A673 (cell line): ENCODE results near the gene ETV3L. TPM values are rescaled to one million over a fixed set of nuclear protein-coding genes. Genes with fewer than 3 reads are reported as not detected.

Source experiments
- BruUV-seq: library from RNA; stranded (reverse); fragments of 400-500 nt; replicated peaks from 2 replicates; lab custom pipeline; 2021; lab: Mats Ljungman, UMichigan
- CTCF ChIA-PET: fragments of 300-600 bp; sonication (Branson Sonifier 250); formaldehyde crosslinking; loops from one replicate; lab custom pipeline; 2022; ENCODE audit warnings: antibody characterized with exemption; lab: Charles Lee
- POLR2A ChIA-PET: fragments of 300-600 bp; sonication (Branson Sonifier 250); formaldehyde crosslinking; loops from one replicate; lab custom pipeline; 2022; ENCODE audit warnings: antibody characterized with exemption; ENCODE audit not compliant: low non-redundant PET; lab: Charles Lee
- DNase-seq: peaks from one replicate; pipeline ENCODE4 v3.0.0-alpha.2; 2015; ENCODE audit warnings: low spot score
- H3K27ac ChIP-seq: fragments of 200-600 bp; sonication (generic); 2 replicates; pipeline ENCODE4 v1.5.1; 2016; ENCODE audit warnings: mixed run types, low read depth, mild to moderate bottlenecking, mixed read lengths, antibody characterized with exemption, low read length; ENCODE audit not compliant: poor library complexity, severe bottlenecking
- H3K27me3 ChIP-seq: fragments of 200-600 bp; sonication (generic); replicated peaks from 2 replicates; pipeline ENCODE4 v1.6.1; 2017; ENCODE audit warnings: mixed run types, low read depth, mild to moderate bottlenecking, mixed read lengths, antibody characterized with exemption, low read length; ENCODE audit not compliant: insufficient read depth, poor library complexity
- H3K36me3 ChIP-seq: fragments of 200-600 bp; sonication (generic); 2 replicates; pipeline ENCODE4 v1.6.1; 2016; ENCODE audit warnings: mixed run types, mild to moderate bottlenecking, mixed read lengths, antibody characterized with exemption, low read length; ENCODE audit not compliant: insufficient read depth, poor library complexity, severe bottlenecking
- H3K4me1 ChIP-seq: fragments of 200-600 bp; sonication (generic); 2 replicates; pipeline ENCODE4 v1.6.1; 2017; ENCODE audit warnings: mixed run types, mild to moderate bottlenecking, mixed read lengths, antibody characterized with exemption, low read length; ENCODE audit not compliant: insufficient read depth, poor library complexity, severe bottlenecking
- H3K4me3 ChIP-seq: fragments of 200-600 bp; sonication (generic); 2 replicates; pipeline ENCODE4 v1.5.1; 2016; ENCODE audit warnings: low read depth, mixed run types, mild to moderate bottlenecking, mixed read lengths, low read length; ENCODE audit not compliant: poor library complexity, severe bottlenecking
- H3K9me3 ChIP-seq: fragments of 200-600 bp; sonication (generic); 2 replicates; pipeline ENCODE4 v1.6.1; 2016; ENCODE audit warnings: mixed run types, low read depth, mild to moderate bottlenecking, mixed read lengths, antibody characterized with exemption, low read length; ENCODE audit not compliant: poor library complexity, severe bottlenecking
- EZH2 ChIP-seq: fragments of 200-600 bp; sonication (generic); IDR thresholded peaks from 2 replicates; pipeline ENCODE4 v1.6.1; 2017; ENCODE audit warnings: borderline replicate concordance, low read depth, mild to moderate bottlenecking, mixed read lengths, antibody characterized with exemption, low read length; ENCODE audit not compliant: poor library complexity, severe bottlenecking
- intact Hi-C: fragments of 100-400 bp; cut with micrococcal nuclease; formaldehyde crosslinking; loops from one replicate; pipeline ENCODE4 v1.10.0; 2022; ENCODE audit not compliant: unreplicated experiment
- total RNA-seq: library from RNA; stranded (reverse); gene quantifications from 2 replicates; pipeline ENCODE4 v1.2.3, GENCODE V29; 2021
- TF ChIP-seq, protein P1 (sequence below): fragments of 300-800, 200-600 bp; sonication (generic); conservative IDR thresholded peaks from 2 replicates; pipeline ENCODE4 v1.5.1; 2017; ENCODE audit warnings: low read depth, mild to moderate bottlenecking, antibody characterized with exemption, low read length, moderate library complexity, mixed read lengths

ETV3L gene
- total RNA-seq, 1 experiment from 2014 or later, result not detected

DNA sequence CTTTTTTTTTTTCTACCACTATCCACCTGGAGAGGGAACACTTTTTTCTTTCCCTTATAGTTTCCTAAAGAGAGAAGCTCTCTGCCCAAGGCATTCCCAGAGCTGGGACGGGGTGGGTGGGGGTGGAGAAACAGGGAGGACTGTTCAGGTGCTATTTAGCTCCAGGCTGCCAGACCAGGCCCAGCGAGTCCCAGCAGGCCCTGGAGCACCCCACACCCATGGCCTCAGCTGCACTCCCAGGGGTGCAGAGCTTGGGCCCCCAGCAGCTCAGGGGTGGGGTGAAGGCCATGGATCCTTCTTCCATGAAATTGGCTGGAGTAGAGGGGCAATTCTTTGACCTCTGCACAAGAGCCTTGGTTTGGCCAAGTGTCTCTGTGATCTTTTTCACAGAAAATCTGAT, 4.1 kb downstream of the ETV3L start:
- DNase-seq, result no peak
- peaks cover 32% of the 10 kb centered on the region for H3K4me1 ChIP-seq
- intact Hi-C loops, result no loop called here
- H3K27ac ChIP-seq, result no peak overlapping the region
- ChIA-PET POLR2A (no interaction called here), CTCF (no interaction called here)
- TF ChIP-seq, protein P1, sequence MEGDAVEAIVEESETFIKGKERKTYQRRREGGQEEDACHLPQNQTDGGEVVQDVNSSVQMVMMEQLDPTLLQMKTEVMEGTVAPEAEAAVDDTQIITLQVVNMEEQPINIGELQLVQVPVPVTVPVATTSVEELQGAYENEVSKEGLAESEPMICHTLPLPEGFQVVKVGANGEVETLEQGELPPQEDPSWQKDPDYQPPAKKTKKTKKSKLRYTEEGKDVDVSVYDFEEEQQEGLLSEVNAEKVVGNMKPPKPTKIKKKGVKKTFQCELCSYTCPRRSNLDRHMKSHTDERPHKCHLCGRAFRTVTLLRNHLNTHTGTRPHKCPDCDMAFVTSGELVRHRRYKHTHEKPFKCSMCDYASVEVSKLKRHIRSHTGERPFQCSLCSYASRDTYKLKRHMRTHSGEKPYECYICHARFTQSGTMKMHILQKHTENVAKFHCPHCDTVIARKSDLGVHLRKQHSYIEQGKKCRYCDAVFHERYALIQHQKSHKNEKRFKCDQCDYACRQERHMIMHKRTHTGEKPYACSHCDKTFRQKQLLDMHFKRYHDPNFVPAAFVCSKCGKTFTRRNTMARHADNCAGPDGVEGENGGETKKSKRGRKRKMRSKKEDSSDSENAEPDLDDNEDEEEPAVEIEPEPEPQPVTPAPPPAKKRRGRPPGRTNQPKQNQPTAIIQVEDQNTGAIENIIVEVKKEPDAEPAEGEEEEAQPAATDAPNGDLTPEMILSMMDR, result no peak
- no peak for TF ChIP-seq EZH2
- H3K27me3 ChIP-seq, result no peaks in the 10 kb centered on the region
- no peaks in the 10 kb centered on the region for H3K9me3 ChIP-seq
- no peaks in the 10 kb centered on the region for H3K36me3 ChIP-seq
- H3K4me3 ChIP-seq, result no peak overlapping the region
- no TSS peak for BruUV-seq

DNA sequence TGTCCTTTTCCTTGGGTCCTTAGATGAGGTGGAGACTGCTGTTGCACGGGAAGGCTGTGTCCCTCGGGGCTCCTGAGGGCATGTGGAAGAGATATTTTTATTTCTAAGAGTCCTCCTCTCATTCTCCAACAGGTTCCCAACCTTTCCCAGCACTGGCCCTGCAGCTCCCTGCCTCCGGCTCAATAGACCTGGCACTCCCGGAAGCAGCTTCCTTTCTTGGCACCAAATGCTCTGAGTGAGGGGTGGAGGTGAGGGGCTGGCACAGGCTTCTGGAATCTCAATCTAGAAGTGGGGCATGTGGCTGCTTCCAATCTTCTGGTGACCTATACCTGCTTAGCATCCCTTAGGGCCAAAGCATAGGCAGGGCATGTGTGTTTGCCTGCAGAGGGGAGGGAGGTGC, 4.5 kb downstream of the ETV3L start:
- H3K27me3 ChIP-seq, result no peaks in the 10 kb centered on the region
- intact Hi-C loops, result no loop called here
- H3K9me3 ChIP-seq, result no peaks in the 10 kb centered on the region
- H3K4me1 ChIP-seq, result peaks cover 37% of the 10 kb centered on the region
- no peak overlapping the region for H3K4me3 ChIP-seq
- H3K36me3 ChIP-seq, result no peaks in the 10 kb centered on the region
- H3K27ac ChIP-seq, result no peak overlapping the region
- BruUV-seq, result no TSS peak
- ChIA-PET CTCF (no interaction called here), POLR2A (no interaction called here)
- no peak for TF ChIP-seq EZH2
- TF ChIP-seq, protein P1, result no peak
- no peak for DNase-seq

DNA sequence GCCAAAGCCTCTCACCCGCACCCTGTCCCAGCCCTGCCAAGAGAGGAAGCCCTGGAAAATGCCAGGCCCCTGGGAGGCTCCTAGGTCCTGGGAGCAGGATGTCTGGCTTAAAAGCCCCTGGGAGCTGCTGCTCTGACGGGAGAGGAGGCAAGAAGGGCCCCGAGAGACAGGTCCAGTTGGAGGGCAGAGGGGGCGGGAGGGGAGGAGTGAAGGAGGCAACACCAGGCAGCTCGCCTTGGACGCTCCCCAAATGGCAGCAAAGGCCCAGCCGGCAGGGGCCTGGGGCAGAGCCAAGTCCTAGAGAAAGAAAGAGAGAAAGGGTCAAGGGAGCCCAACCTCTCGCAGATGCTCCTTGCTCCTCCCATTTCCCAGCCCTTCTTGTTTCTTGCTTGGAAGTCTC, 6.8 kb downstream of the ETV3L start:
- no peak overlapping the region for H3K4me3 ChIP-seq
- ChIA-PET CTCF (interaction anchor here (1.0 kb wide), 1 partner anchor 63 kb away, joined by 3 read pairs; no protein-coding TSS in a partner anchor), POLR2A (interaction anchor here (0.6 kb wide), 1 partner anchor 31 kb away, joined by 3 read pairs; no protein-coding TSS in a partner anchor)
- no peak overlapping the region for H3K27ac ChIP-seq
- no peaks in the 10 kb centered on the region for H3K27me3 ChIP-seq
- no TSS peak for BruUV-seq
- intact Hi-C loops, result no loop called here
- no peak for DNase-seq
- H3K36me3 ChIP-seq, result no peaks in the 10 kb centered on the region
- no peaks in the 10 kb centered on the region for H3K9me3 ChIP-seq
- peaks cover 30% of the 10 kb centered on the region for H3K4me1 ChIP-seq
- TF ChIP-seq, protein P1, result no peak
- no peak for TF ChIP-seq EZH2
